ENCODE measurements around the gene PHACTR1. TPM values are rescaled to one million over a fixed set of nuclear protein-coding genes. Genes with fewer than 3 reads are reported as not detected.

The PHACTR1 gene
- total and polyA plus RNA-seq, 2 of the 4 experiments (the other 2 are of a cell fraction) = not detected

- Histone ChIP-seq H3K79me1 (ENCODE audit: low read depth in 1 of 2, low read length in 2 of 2) (no peaks in the 10 kb centered on the region), H2BK20ac (ENCODE audit: low read depth, low read length) (no peak overlapping the region), H3K36me3 (ENCODE audit: control insufficient read depth, insufficient read depth, low read length) (no peaks in the 10 kb centered on the region), H3K4me2 (ENCODE audit: low read depth, low read length) (no peak overlapping the region), H2BK15ac (ENCODE audit: low read depth, low read length) (no peak overlapping the region), H3K18ac (ENCODE audit: low read depth, low read length) (no peak overlapping the region), H3K56ac (ENCODE audit: extremely low read depth, insufficient read depth, low read length) (no peak overlapping the region), H3K27me3 (ENCODE audit: control insufficient read depth, insufficient read depth, low read length) (peaks cover 9% of the 10 kb centered on the region), H2AK5ac (ENCODE audit: low read depth, low read length) (no peak overlapping the region), H2AK9ac (replicated peaks; ENCODE audit: low read depth, low read length, poor library complexity) (no peak overlapping the region), H3K4ac (ENCODE audit: low read depth, low read length) (no peak overlapping the region), H3K14ac (replicated peaks; ENCODE audit: low read depth, low read length) (no peak overlapping the region), H2AFZ (replicated peaks; ENCODE audit: low read length, poor library complexity) (no peak overlapping the region), H3K23ac (ENCODE audit: low read depth, low read length) (no peak overlapping the region), H4K20me1 (ENCODE audit: insufficient read depth, low read length) (no peaks in the 10 kb centered on the region), H2BK120ac (ENCODE audit: low read depth, low read length) (no peak overlapping the region), H4K91ac (ENCODE audit: insufficient read depth, low read depth, low read length) (no peak overlapping the region), H3K4me1 (ENCODE audit: control insufficient read depth, insufficient read depth, low read length) (no peaks in the 10 kb centered on the region), H3K4me3 (ENCODE audit: insufficient read depth, low read depth, low read length) (no peak overlapping the region), H3K9me1 (ENCODE audit: insufficient read depth, low read length) (no peaks in the 10 kb centered on the region; the same call in 1 of the 2 replicates), H4K8ac (ENCODE audit: low read depth in 2 of 2, low read length in 2 of 2) (no peak overlapping the region), H2BK5ac (ENCODE audit: low read depth, low read length, poor library complexity, severe bottlenecking) (no peak overlapping the region), H3K9ac (ENCODE audit: low read depth, low read length) (no peak overlapping the region), H3K9me3 (ENCODE audit: control insufficient read depth, insufficient read depth, low read length) (no peaks in the 10 kb centered on the region), H4K5ac (ENCODE audit: low read depth, low read length) (no peak overlapping the region), H3K27ac (ENCODE audit: insufficient read depth, low read length) (no peak overlapping the region)
- intact Hi-C loops (cut with micrococcal nuclease) (no loop called here), in situ Hi-C loops (cut with MboI; ENCODE audit: low sequenced_read_pairs) (no loop called here), dilution Hi-C loops (cut with HindIII; ENCODE audit: low sequenced_read_pairs, unreplicated experiment) (no loop called here)
- ATAC-seq (ENCODE audit: low read depth) (no peak), DNase-seq (no peak)
- ChIA-PET CTCF (interaction anchor here (1.2 kb wide), 1 partner anchor 12 kb away, joined by 3 read pairs; no protein-coding TSS in a partner anchor), POLR2A (ENCODE audit: unreplicated experiment) (no interaction called here)
- no TSS peak for BruUV-seq (replicated peaks)
- no peak for TF ChIP-seq RCOR1 (IDR thresholded peaks at IDR 0.05; ENCODE audit: insufficient replicate concordance, low read length)
- no peak for TF ChIP-seq RAD21 (IDR thresholded peaks at IDR 0.05; ENCODE audit: low read length)
- TF ChIP-seq, protein P1, sequence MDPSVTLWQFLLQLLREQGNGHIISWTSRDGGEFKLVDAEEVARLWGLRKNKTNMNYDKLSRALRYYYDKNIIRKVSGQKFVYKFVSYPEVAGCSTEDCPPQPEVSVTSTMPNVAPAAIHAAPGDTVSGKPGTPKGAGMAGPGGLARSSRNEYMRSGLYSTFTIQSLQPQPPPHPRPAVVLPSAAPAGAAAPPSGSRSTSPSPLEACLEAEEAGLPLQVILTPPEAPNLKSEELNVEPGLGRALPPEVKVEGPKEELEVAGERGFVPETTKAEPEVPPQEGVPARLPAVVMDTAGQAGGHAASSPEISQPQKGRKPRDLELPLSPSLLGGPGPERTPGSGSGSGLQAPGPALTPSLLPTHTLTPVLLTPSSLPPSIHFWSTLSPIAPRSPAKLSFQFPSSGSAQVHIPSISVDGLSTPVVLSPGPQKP (IDR thresholded peaks at IDR 0.05; ENCODE audit: borderline replicate concordance, low read depth, low read length) = no peak
- no peak for TF ChIP-seq POLR2A (IDR thresholded peaks at IDR 0.05; ENCODE audit: low read depth, low read length)
- no peak for TF ChIP-seq RFX5 (IDR thresholded peaks at IDR 0.05; ENCODE audit: low read depth, low read length)
- TF ChIP-seq, protein P2, sequence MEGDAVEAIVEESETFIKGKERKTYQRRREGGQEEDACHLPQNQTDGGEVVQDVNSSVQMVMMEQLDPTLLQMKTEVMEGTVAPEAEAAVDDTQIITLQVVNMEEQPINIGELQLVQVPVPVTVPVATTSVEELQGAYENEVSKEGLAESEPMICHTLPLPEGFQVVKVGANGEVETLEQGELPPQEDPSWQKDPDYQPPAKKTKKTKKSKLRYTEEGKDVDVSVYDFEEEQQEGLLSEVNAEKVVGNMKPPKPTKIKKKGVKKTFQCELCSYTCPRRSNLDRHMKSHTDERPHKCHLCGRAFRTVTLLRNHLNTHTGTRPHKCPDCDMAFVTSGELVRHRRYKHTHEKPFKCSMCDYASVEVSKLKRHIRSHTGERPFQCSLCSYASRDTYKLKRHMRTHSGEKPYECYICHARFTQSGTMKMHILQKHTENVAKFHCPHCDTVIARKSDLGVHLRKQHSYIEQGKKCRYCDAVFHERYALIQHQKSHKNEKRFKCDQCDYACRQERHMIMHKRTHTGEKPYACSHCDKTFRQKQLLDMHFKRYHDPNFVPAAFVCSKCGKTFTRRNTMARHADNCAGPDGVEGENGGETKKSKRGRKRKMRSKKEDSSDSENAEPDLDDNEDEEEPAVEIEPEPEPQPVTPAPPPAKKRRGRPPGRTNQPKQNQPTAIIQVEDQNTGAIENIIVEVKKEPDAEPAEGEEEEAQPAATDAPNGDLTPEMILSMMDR (conservative IDR thresholded peaks at IDR 0.05; ENCODE audit: low read depth, low read length) = no peak
- TF ChIP-seq NFE2L2 (IDR thresholded peaks at IDR 0.05; ENCODE audit: low read depth, low read length) = no peak
- TF ChIP-seq CEBPB (IDR thresholded peaks at IDR 0.05; ENCODE audit: low read depth, low read length) = no peak
- WGBS, 2 experiments (ENCODE audit: extremely low coverage in 2 of 2, insufficient read length in 1 of 2) = no CpG with 5 or more reads among the region's 6 CpGs
Measured at GRCh38 chr6:13263669-13264068, 547.1 kb downstream of the PHACTR1 start.
